Limb (tissue), 2 donors: ENCODE results near the gene FAM171A2.
"Not testable (repeated sequence)": the region's sequence is repeated elsewhere in the genome, so short reads cannot be mapped to it uniquely, and the experiment has no call there.

Source experiments
- DNase-seq, 2 donors: peaks; one replicate each; pipeline ENCODE4 v3.0.0-alpha.2; 2016; ENCODE audit errors: extremely low spot score in 2 of 2

Gene FAM171A2

DNA sequence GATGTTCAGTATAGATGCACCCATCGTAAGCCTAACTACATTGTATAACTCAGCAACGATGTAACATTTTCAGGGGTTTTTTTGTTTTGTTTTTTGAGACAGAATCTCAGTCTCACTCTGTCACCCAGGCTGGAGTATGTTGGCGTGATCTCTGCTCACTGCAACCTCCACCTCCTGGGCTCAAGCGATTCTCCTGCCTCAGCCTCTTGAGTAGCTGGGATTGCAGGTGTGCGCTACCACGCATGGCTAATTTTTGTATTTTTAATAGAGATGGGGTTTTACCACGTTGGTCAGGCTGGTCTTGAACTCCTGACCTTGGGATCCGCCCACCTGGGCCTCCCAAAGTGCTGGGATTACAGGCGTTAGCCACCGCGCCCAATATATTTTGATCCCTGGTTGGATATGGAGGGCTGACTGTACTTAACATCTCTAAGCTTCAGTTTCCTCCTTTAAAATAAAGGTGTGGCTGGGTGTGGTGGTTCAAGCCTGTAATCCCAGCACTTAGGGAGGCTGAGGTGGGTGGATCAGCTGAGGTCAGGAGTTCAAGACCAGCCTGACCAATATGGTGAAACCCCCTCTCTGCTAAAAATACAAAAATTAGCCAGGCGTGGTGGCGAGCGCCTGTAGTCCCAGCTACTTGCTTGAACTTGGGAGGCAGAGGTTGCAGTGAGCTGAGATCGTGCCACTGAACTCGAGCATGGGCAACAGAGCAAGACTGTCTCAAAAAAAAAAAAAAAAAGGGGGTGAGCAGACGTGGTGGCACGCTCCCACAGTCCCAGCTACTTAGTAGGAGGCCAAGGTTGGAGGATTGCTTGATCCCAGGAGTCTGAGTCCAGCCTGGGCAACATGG, 16.2 kb downstream of the FAM171A2 start:
- not testable (repeated sequence) for DNase-seq

DNA sequence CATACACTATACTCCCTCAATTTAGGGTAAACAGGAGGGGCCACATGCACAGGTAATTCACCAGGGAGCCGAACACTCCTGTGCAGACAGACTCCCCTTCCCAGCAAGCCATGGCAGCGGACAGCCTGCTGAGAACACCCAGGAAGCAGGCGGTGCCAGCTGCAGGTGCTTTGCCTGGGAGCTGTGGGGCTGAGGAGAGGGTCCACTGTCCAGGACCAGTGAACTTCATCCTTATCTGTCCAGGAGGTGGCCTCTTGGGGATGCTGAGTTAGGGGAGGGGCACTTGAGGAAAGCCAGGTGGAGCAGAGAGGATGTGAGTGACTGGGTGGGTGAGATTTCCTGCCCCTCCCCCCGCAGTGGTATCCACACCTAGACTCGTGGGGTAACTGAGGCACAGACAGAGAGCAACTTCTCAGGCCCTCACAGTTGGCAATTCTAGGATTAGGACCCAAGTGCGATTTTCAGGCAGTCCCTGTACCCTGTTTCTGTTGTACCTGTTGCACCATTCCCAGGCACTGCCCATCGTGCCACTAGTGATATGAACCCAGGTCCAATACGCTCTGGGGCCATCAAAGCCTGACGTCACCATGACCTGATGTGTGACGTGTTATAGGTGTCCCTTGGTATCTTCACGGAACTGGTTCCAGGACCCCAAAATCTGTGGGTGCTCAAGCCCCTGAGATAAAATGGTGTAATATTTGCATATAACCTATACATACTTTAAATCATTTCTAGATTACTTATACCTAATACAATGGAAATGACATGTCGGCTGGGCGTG, 17.4 kb downstream of the FAM171A2 start:
- no peak for DNase-seq

DNA sequence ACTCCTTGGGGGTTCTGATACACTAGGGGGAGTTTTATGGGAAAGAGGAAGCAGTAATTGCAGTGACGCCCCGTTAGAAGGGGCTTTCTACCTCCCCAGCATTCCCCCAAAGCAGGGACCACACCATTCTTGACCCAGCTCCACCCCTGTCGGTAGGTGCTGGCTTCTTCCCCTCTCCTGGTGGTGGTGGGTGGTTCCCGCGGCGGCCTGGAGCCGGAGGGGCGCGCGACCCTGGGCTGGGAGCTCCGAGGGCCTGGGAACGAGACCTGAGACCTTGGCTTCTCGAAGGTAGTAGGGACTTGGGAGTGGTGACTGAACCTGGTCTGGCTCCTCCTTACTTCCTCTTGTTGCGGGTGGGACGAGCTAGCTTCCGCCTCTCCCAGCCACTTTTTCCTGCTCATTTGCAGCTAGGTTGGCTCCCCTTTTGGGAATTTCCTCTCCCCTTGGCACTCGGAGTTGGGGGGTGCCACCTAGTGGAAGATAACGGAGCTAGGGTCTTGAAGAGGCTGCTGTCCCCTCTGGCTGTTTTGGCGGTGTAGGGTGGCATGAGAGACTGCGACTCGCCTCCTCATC, 18.1 kb downstream of the FAM171A2 start:
- DNase-seq = peak in 1 of 2 donors; percentile 73

- peak; percentile 95 to 99 for DNase-seq
Observed at GRCh38 chr17:44344939-44345453, 18.7 kb downstream of the FAM171A2 start, which contains the start of gene GRN. TSS of gene GRN (plus strand) at chr17:44345302. CDS start at chr17:44349165, 3,863 bp downstream.

- no peak for DNase-seq
Observed at GRCh38 chr17:44343510-44344209, 20.0 kb downstream of the FAM171A2 start.

DNA sequence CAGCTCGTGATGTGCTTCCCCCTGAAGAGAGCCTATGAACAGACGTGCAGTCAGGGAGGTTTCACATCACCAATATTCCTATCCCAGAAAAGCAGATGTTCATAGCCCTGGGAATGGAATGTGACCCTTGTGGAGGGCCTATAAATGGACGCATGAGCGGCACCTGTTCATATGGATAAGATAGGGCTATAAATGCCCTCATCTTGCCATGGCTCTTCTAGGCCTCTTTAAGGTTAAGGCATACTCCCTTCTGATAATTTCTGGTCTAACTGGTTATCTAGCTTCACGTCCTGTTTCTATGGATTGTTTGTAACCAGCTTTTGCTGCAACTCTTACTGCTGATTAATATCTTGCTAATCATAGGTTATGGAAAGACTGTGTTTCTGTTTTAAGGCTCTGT, 23.1 kb downstream of the FAM171A2 start:
- not testable (repeated sequence) for DNase-seq

DNA sequence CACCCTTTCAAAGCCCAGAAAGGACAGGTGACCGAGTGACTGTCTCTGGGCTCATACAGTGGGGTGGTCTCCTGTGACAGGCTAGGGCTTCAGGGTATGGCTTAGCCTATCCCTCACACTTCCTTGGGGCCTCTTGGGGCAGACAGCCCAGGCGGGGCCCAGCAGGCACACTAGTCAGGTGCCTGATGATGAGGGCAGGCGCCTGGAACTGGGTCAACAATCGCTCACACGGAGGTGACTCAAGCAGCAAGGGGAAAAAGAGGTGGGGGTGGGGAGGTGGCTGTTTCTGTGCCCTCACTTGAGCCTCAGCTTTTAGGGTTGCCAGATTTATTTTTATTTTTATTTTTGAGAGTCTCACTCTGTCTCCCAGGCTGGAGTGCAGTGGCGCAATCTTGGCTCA, 25.0 kb downstream of the FAM171A2 start:
- DNase-seq = peak in 1 of 2 donors; percentile 19

DNA sequence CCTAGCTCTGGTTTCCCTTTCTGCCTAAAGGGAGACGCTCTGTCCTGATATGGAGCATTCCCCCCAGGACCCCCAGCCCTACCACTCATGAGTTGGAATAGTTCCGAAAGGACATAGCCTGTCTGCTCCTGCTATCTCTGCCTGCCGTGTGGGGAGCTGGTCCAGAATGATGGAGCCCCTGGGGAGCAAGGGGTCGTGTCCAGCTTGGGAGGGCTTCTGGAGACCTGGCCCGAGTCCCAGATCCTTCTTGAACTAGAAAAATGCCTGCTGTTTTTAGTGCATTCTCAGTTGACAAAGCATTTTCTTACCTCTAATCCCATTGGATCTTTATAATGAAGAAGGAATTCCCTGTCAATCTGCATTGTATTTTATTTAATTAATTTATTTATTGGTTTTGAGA, 27.7 kb downstream of the FAM171A2 start:
- no peak for DNase-seq

DNA sequence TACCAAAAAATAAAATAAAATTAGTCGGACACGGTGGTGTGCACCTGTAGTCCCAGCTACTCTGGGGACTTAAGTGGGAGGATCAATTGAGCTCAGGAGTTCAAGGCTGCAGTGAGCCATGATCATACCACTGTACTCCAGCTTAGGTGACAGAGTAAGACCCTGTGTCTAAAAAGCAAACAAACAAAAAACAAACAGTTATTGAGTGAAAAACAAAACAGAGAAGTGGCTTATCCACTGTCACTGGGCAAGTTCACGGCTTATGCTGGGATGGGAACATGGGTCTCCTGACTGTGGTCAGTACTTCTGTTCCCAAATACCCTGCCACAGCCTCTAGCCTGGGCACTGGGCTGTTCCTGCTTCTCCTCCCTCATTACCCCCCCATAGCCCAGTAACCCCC, 28.1 kb downstream of the FAM171A2 start:
- no peak for DNase-seq

- no peak for DNase-seq
Observed at GRCh38 chr17:44334727-44335126, 28.9 kb downstream of the FAM171A2 start.

DNA sequence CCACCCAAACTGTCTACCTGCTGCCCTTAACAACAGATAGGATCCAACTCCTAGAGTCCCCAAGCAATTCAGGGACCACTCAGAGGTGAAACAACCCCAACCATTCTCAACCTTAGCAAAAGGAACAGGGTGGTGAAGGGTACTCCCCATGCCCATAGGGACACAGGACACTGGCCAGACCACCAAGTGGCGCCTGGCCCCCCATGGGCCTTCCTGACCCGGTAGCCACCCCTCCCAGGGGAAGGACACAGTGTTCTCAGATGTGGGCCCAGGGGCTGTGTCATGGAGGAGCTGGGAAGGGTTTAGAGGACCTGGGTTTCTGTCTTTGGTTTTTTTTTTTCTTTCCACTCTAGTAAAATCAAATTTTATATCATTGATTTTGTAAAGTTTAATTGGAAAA, 29.3 kb downstream of the FAM171A2 start:
- no peak for DNase-seq

DNA sequence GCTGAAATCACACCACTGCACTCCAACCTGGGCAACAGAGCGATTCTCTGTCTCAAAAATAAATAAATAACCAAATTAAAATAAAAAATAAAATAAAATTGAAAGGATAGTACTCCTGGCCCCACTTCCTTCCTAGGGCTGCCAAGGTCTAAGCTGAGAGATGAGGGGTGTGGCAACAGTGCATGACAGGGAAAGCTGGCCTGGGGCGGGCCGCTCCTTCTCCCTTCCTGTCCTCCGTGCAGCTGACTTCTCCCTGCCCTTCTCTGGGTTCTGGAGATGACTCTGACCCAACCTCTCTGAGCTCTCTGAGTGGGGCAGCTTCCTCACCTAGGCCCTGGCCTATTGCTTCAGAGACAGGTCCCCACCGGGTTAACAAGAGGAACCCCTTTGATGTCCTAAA, 30.3 kb downstream of the FAM171A2 start:
- DNase-seq = no peak

DNA sequence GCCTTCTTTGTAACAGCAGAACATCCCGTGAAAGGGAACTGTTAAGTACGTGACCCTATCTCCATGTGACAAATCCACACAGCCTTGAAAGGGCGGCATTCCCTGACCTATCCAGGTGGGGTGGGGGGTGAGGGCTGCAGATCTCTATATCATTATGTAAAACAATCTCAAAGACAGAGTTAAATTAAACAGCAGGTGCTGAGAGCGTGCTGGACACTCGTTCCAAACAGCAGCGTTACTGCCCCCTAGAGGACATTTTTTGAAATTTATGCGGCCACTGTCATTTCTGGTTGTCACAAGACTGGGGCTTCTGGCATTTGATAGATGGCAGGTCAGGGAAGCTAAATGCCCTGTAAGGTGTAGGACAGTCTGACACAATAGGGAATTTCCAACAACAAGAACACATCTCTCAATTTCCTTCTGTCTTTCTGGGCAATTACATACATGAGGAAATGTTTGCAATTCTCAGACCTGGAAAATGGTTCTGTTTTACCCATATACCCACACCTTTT, 32.3 kb downstream of the FAM171A2 start:
- DNase-seq = peak; percentile 73 to 77

DNA sequence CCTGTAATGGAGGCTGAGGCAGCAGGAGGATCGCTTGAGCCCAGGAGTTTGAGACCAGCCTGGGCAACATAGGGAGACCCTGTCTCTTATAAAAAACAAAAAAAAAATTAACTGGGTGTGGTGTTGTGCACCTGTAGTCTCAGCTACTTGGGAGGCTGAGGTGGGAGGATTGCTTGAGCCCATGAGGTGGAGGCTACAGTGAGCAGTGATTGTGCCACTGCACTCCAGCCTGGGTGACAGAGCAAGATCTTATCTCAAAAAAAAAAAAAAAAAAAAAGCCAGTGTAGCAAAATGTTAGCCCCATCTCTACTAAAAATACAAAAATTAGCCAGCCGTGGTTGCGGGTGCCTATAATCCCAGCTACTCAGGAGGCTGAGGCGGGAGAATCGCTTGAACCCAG, 33.4 kb downstream of the FAM171A2 start:
- not testable (repeated sequence) for DNase-seq

DNA sequence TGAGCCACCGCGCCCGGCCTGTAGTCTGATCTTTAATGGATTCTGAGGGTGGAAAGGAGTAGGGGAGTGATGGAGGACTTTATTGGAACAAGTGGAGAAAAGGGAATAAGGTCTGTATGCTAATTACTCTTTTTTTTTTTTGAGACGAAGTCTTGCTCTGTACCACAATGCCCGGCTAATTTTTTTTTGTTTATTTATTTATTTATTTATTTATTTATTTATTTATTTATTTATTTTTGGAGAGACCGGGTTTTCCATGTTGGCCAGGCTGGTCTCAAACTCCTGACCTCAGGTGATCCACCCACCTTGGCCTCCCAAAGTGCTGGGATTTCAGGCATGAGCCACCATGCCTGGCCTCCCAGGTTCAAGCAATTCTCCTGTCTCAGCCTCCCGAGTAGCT, 34.1 kb downstream of the FAM171A2 start:
- not testable (repeated sequence) for DNase-seq

DNA sequence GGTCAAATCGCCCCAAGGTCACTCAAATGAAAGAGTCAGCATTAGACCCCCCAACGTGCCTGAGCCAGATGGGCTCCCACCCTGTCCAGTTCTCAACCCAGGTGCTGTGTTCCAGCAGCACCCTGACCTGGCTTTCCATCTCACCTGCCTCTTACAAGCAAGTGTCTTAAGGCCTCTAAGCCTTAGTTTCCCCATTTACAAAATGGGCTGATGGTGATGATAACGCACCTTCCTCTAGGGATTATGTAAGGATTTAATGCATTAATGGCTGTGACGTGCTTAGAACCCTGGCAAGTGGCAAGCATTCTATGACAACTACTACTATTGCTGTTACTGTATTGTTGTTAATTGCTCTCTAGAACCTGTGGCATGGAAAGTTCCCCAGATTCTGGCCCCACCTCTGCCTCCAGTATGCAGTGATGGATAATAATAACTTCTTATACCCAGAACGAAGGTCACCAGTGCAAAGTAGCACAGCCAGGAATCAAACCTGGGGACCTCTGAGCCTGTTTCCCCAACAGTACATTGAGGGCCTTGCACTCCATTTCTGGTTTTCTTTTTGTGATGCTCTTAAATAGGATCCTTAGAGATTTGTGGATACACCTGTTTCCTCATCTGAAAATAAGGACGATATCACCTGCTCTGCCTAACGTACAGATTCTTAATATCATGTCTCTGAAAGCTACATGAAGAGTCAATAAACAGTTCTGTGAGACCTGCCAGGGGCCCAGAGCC, 35.8 kb downstream of the FAM171A2 start:
- DNase-seq = no peak

GRCh38 chr17:44326861-44327444, 36.7 kb downstream of the FAM171A2 start:
- DNase-seq = peak; percentile 95 to 97

DNA sequence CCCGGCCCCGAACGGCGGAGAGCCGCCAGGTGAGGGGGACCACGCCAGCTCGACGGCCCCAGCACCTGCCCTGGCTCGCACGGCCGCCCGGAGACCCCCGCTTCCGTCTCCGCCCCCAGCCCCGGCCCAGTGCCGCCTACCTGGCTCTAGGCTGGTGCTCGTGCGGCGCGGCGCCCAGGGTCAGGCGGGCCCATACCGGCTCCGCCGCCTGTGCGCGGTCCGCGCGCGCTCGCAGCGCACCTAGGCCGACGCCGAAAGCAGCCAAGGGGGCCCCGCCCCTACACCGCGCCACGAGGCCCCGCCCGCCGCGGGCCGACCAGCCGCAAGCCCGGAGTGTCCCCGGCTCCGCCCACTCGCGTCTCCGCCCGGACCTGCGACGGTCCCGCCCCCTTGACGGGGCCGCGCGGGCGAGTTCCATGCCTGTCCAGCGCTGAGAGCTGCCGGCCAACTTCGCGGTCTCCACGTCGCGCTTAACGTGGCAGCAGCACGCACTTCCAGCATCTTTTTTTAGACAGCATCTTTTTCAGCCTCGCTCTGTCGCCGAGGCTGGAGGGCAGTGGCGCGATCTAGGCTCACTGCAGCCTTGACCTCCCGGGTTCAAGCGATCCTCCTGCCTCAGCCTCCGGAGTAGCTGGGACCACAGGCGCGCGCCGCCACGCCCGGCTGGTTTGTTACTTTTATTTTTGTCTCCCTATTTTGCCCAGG, 38.9 kb downstream of the FAM171A2 start, which contains the start of gene SLC25A39:
SLC25A39 (minus strand) TSS at position 253 of the 705 bp plus-strand sequence. CDS start 1,261 bp downstream, outside the sequence.
- peak; percentile 90 to 98 for DNase-seq

DNA sequence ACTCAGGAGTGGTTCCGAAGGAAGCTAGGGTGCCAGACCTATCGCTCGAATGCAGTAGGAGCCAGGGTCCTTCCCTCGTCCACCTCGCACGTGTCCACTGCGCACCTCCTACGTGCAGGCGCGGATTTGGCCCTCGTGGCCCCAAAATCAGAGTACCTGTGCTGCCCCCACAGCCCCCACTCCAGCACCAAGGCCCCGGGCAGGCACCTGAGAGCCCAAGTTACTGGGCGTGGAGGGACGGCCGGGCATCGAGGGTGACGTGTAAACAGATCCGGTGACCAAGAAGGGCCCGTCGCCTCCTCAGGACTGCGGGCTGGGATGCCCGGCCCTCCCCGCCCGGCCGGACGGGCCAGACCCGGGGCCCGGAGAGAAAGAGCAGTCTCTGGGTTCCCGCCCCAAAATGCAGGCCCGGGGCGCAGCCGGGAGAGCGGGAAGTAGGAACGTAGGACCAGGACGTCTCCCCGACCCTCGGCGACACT, 39.5 kb downstream of the FAM171A2 start:
- no peak for DNase-seq
